Fibroblast of upper back skin (primary cell): Measurements from ENCODE around the gene CCDC201.
"Not testable (repeated sequence)": the region's sequence is repeated elsewhere in the genome, so short reads cannot be mapped to it uniquely, and the experiment has no call there.

ENCODE experiments used
- DNase-seq: peaks from one replicate; pipeline ENCODE4 v3.0.0-alpha.2; 2013

CCDC201 gene

GRCh38 chr7:45813771-45814170, 59.1 kb downstream of the CCDC201 start:
- not testable (repeated sequence) for DNase-seq

- DNase-seq: no peak
Observed at GRCh38 chr7:45812946-45813345, 59.9 kb downstream of the CCDC201 start.

- DNase-seq: not testable (repeated sequence)
Observed at GRCh38 chr7:45811652-45812234, 61.1 kb downstream of the CCDC201 start.

- DNase-seq: not testable (repeated sequence)
Observed at GRCh38 chr7:45810451-45811005, 62.4 kb downstream of the CCDC201 start.
